GM19025 (cell line): Measurements from ENCODE around the gene POLR2B.

Experiments
- ATAC-seq: cut with Tn5 transposase; IDR thresholded peaks from one replicate; pipeline ENCODE4 v1.9.1; 2021; ENCODE audit warnings: mild to moderate bottlenecking, low read depth, moderate library complexity; ENCODE audit not compliant: unreplicated experiment

The POLR2B gene

DNA sequence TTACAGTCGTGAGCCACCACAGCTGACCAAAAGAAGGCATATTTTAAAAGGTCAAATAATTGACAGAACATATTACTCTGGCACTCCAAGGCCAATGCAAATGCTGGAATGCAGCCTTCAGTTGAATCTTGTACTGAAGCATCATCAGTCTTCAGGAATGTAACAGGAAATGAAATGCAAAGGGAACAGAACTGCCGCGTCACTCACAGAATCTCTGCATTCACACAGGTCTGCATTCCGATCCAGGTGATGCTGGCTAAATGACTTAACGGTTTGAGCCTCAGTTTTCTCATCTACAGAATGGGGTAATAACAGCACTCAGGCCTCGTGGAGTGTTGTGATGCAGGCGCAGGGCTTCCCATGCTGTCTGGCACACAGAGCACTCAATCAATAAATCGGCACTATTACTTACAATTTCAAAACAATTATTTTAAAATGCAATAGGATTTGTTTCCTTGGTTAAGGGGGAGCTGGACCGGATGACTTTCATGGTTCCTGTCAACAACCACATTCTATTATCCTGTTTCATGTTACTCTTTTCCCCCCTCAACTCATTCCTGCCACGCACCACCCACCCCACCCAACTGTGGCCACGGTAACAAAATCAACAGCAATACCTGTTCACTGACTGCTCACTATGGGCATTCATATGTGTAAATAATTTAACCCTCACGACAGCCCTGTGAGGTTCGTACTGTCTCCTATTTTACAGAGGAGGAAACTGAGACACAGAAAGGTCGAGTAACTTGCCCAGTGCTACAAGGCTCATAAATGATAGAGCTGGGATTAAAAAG lies 99.1 kb downstream of the POLR2B start:
- ATAC-seq = no peak

DNA sequence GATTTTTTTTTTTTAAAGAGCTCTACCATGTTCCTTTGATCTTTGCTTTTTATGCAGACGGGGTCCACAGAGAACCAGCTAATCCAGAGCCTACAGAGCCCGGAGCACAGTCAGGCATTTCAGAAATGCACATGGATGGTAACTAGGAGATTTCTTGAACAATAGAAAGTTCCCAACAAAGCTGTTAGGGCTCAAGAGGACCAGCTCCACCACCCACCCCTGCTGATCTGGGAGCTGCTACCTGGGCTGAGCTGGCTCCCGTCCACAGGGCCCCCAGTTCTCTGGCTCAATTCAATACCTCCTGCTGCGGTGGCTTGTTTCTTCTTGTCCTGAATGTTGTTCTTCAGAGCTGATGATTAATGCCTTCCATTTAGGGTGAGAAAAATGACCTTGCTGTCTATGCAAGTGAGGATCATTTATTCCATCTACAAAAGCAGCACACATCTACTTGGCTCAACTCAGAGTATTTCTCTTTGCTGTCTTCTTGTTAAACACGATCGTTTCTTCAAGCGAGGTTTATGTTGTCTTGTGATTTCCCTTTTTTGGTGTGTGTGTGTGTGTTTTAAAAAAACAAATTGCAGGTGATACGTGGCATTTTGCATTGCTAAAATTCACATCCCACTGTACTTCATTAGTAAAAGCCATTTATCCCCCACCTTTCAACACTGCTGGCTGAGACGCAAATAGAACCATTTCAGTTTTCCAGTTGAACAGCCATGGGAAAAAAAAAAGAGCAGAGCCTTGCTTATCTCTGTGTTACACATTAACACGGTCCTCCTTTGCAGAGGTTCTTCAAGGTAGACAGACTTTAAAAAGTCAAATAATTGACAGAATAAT lies 100.2 kb downstream of the POLR2B start:
- no peak for ATAC-seq
